GM12878 (cell line): ENCODE results near the gene PAPPA. TPM values are rescaled to one million over a fixed set of nuclear protein-coding genes. Genes with fewer than 3 reads are reported as not detected.

ENCODE experiments used
- ATAC-seq: fragments of 200-7000 bp; cut with Tn5 transposase; 3 replicates; pipeline ENCODE4 v1.9.1; 2020; ENCODE audit warnings: mild to moderate bottlenecking, moderate library complexity
- BruUV-seq: library from RNA; stranded (reverse); fragments of 400-500 nt; replicated peaks from 2 replicates; lab custom pipeline; 2021; lab: Mats Ljungman, UMichigan
- CTCF ChIA-PET: fragments of 300-600 bp; sonication (Branson Sonifier 250); formaldehyde crosslinking; extraction: SDS; loops from one replicate; lab custom pipeline; 2021; ENCODE audit warnings: inconsistent platforms; lab: Yijun Ruan, JAX
- POLR2A ChIA-PET: fragments of 350-600 bp; formaldehyde crosslinking; extraction: SDS; loops from one replicate; lab custom pipeline; 2021; ENCODE audit warnings: inconsistent platforms; lab: Charles Lee
- RAD21 ChIA-PET: fragments of 300-600 bp; sonication (Branson Sonifier 250); formaldehyde crosslinking; loops from one replicate; lab custom pipeline; 2023; ENCODE audit warnings: antibody characterized with exemption; ENCODE audit not compliant: unreplicated experiment; lab: Charles Lee
- SMC1A ChIA-PET: fragments of 300-600 bp; sonication (Branson Sonifier 250); formaldehyde crosslinking; loops from one replicate; lab custom pipeline; 2023; ENCODE audit not compliant: unreplicated experiment, uncharacterized antibody; lab: Charles Lee
- DNase-seq: peaks from one replicate; pipeline ENCODE4 v3.0.0-alpha.2; 2011; ENCODE audit warnings: low read depth, low spot score
- FAIRE-seq: peaks from 3 replicates; lab custom pipeline; 2011; peaks lifted over from hg19 to GRCh38; lab: Jason Lieb, UNC
- H2AFZ ChIP-seq: 2 replicates; pipeline ENCODE4 v1.6.0; 2011; ENCODE audit warnings: low read depth, low read length, control low read depth; ENCODE audit not compliant: control insufficient read depth
- H3K27ac ChIP-seq: 2 replicates; pipeline ENCODE4 v1.5.1; 2011; ENCODE audit warnings: control low read depth; ENCODE audit not compliant: control insufficient read depth, insufficient read depth
- H3K27me3 ChIP-seq, 2 experiments: replicated peaks in 1 of 2; 2 replicates each; pipeline versions ENCODE4 v1.6.0 to v1.6.1; 2011; ENCODE audit warnings: low read length in 1 of 2; ENCODE audit not compliant: control insufficient read depth in 2 of 2, insufficient read depth in 2 of 2
- H3K36me3 ChIP-seq, 2 experiments: 2 replicates each; pipeline ENCODE4 v1.5.1; 2011; ENCODE audit warnings: low read length in 1 of 2; ENCODE audit not compliant: control insufficient read depth in 2 of 2, insufficient read depth in 2 of 2
- H3K4me1 ChIP-seq: 2 replicates; pipeline ENCODE4 v1.6.1; 2011; ENCODE audit warnings: mild to moderate bottlenecking, low read length, moderate library complexity, mixed read lengths; ENCODE audit not compliant: control insufficient read depth, insufficient read depth
- H3K4me2 ChIP-seq: 2 replicates; pipeline ENCODE4 v1.6.0; 2011; ENCODE audit warnings: control low read depth; ENCODE audit not compliant: control insufficient read depth, insufficient read depth
- H3K4me3 ChIP-seq: fragments of 200-600 bp; sonication (generic); 2 replicates; pipeline ENCODE4 v1.5.1; 2016
- H3K79me2 ChIP-seq: 2 replicates; pipeline ENCODE4 v1.6.0; 2011; ENCODE audit warnings: low read length; ENCODE audit not compliant: control insufficient read depth, insufficient read depth
- H3K9ac ChIP-seq: 2 replicates; pipeline ENCODE4 v1.8.0; 2011; ENCODE audit warnings: low read length, control low read depth, mixed read lengths; ENCODE audit not compliant: control insufficient read depth, insufficient read depth
- H3K9me3 ChIP-seq: replicated peaks from 3 replicates; pipeline ENCODE4 v1.5.1; 2011; ENCODE audit warnings: mild to moderate bottlenecking, low read length; ENCODE audit not compliant: control insufficient read depth, insufficient read depth
- H4K20me1 ChIP-seq: 2 replicates; pipeline ENCODE4 v1.6.0; 2011; ENCODE audit not compliant: control insufficient read depth, insufficient read depth
- BHLHE40 ChIP-seq, 2 experiments: fragments of 450-650 bp in 1 of 2; IDR thresholded peaks; 2 replicates each; pipeline ENCODE4 v1.6.1; 2011 to 2017; ENCODE audit warnings: low read depth in 2 of 2, borderline replicate concordance in 1 of 2, improper control_type of control experiment in 1 of 2, low read length in 1 of 2, mild to moderate bottlenecking in 1 of 2
- CBFB ChIP-seq: IDR thresholded peaks from 2 replicates; pipeline ENCODE4 v1.6.1; 2016; ENCODE audit warnings: antibody characterized with exemption, low read depth
- EGR1 ChIP-seq, 2 experiments: IDR thresholded peaks; 1 replicate in 1 of 2; 2 replicates in 1 of 2; pipeline ENCODE4 v1.6.1; 2011 to 2012; ENCODE audit warnings: low read depth in 2 of 2, low read length in 2 of 2, borderline replicate concordance in 1 of 2, mild to moderate bottlenecking in 1 of 2, moderate library complexity in 1 of 2
- MEF2B ChIP-seq: fragments of 450-650 bp; IDR thresholded peaks from 2 replicates; pipeline ENCODE4 v1.6.1; 2018; ENCODE audit warnings: mild to moderate bottlenecking, moderate library complexity; ENCODE audit not compliant: partially characterized antibody, poor library complexity, severe bottlenecking
- NR2C2 ChIP-seq: IDR thresholded peaks from 2 replicates; pipeline ENCODE4 v1.6.1; 2011; ENCODE audit warnings: borderline replicate concordance, low read depth; ENCODE audit not compliant: control insufficient read depth, insufficient read length
- POLR2AphosphoS2 ChIP-seq: IDR thresholded peaks from 2 replicates; pipeline ENCODE4 v1.6.1; 2011; ENCODE audit warnings: low read depth, mild to moderate bottlenecking, low read length, improper control_type of control experiment, moderate library complexity
- TARDBP ChIP-seq: IDR thresholded peaks from 2 replicates; pipeline ENCODE4 v1.6.1; 2016; ENCODE audit warnings: borderline replicate concordance
- USF2 ChIP-seq: IDR thresholded peaks from 2 replicates; pipeline ENCODE4 v1.6.1; 2011; ENCODE audit warnings: low read depth, low read length, improper control_type of control experiment, borderline replicate concordance
- ZNF24 ChIP-seq: fragments of 450-650 bp; IDR thresholded peaks from 2 replicates; pipeline ENCODE4 v1.6.1; 2017; ENCODE audit warnings: antibody characterized with exemption, mild to moderate bottlenecking
- WGBS: methylation state at CpG from one replicate; pipeline ENCODE4 v1.1.6; 2016; ENCODE audit warnings: low lambda C conversion rate; ENCODE audit not compliant: insufficient replicate concordance, insufficient coverage; ENCODE audit errors: missing lambda C conversion rate; 5-methylcytosine and 5-hydroxymethylcytosine counted together
- in situ Hi-C: fragments of 300-500 bp; cut with MboI; formaldehyde crosslinking; loops from 9 replicates; pipeline ENCODE4 v1.14.3; 2018; ENCODE audit warnings: mixed read lengths
- intact Hi-C: fragments of 100-400 bp; cut with micrococcal nuclease; formaldehyde crosslinking; loops from one replicate; pipeline ENCODE4 v1.14.2; 2022; ENCODE audit not compliant: unreplicated experiment
- polyA plus RNA-seq, 11 experiments: library from polyadenylated mRNA; depleted of rRNA in 4 of 11; unstranded in 6 of 11; stranded (reverse) in 5 of 11; fragments of >200 nt; fragmentation: Nextera tagmentation in 4 of 11; fragmentation: Illumina TruSeq in 1 of 11; extraction: Ambion mirVana in 4 of 11; extraction: Trizol in 1 of 11; gene quantifications; 1 replicate in 1 of 11; 2 replicates in 10 of 11; pipeline versions ENCODE4 v1.2.1 to v1.2.3, GENCODE V29; 2011 to 2016; ENCODE audit warnings: inconsistent platforms in 2 of 11, missing spikeins in 2 of 11, low read depth in 1 of 11
- total RNA-seq, 4 experiments: library from RNA; depleted of rRNA in 3 of 4; stranded (reverse); fragments of >200 nt in 3 of 4; fragmentation: Illumina TruSeq in 1 of 4; extraction: Trizol in 1 of 4; gene quantifications; 2 replicates each; pipeline versions ENCODE4 v1.2.1 to v1.2.3, GENCODE V29; 2013 to 2021

Gene PAPPA
- total and polyA plus RNA-seq, 10 of the 15 experiments (the other 5 are each of a cell fraction or from before 2014, with no cell fraction given), result under 0.01 to 0.19 (median 0.02) TPM; not detected in 4

- ATAC-seq (no peak), FAIRE-seq (no peak), DNase-seq (no peak)
- Histone ChIP-seq H2AFZ (no peak overlapping the region), H4K20me1 (no peaks in the 10 kb centered on the region), H3K27ac (no peak overlapping the region), H3K9me3 (no peaks in the 10 kb centered on the region), H3K4me1 (no peaks in the 10 kb centered on the region), H3K79me2 (no peaks in the 10 kb centered on the region), H3K4me3 (no peak overlapping the region), H3K4me2 (no peak overlapping the region), H3K36me3 (no peaks in the 10 kb centered on the region), H3K27me3 (no peaks in the 10 kb centered on the region), H3K9ac (no peak overlapping the region)
- intact Hi-C loops (no loop called here), in situ Hi-C loops (no loop called here)
- CTCF ChIA-PET, result no interaction called here
- RAD21 ChIA-PET, result no interaction called here
- TF ChIP-seq ZNF24, result no peak
- no peak for TF ChIP-seq TARDBP
- TF ChIP-seq POLR2AphosphoS2, result no peak
- TF ChIP-seq MEF2B, result no peak
- no peak for TF ChIP-seq USF2
- TF ChIP-seq EGR1 (IDR thresholded peaks at IDR 0.05; ENCODE audit: borderline replicate concordance in 1 of 2, low read depth in 2 of 2, low read length in 2 of 2), result no peak
- TF ChIP-seq NR2C2, result no peak
- no peak for TF ChIP-seq BHLHE40 (IDR thresholded peaks at IDR 0.05; ENCODE audit: borderline replicate concordance in 1 of 2, low read depth in 2 of 2, low read length in 1 of 2)
- TF ChIP-seq CBFB, result no peak
- 0% methylated on average over 2 of the region's 2 CpGs for WGBS
- BruUV-seq, result no TSS peak
- POLR2A ChIA-PET, result no interaction called here
- SMC1A ChIA-PET, result no interaction called here
Observed at GRCh38 chr9:116360989-116361388, 207.4 kb downstream of the PAPPA start.
